Middle frontal gyrus (tissue), 1 donor: ENCODE measurements around the gene SLC5A1.

Experiments used
- DNase-seq: peaks from one replicate; pipeline ENCODE4 v3.0.0-alpha.2; 2015; ENCODE audit warnings: low spot score; ENCODE audit errors: extremely low spot score

SLC5A1 gene

GRCh38 chr22:32050678-32051515, 7.8 kb downstream of the SLC5A1 start:
- DNase-seq = no peak

GRCh38 chr22:32052244-32052643, 9.2 kb downstream of the SLC5A1 start:
- DNase-seq = no peak

- no peak for DNase-seq
Observed at GRCh38 chr22:32052936-32053791, 10.1 kb downstream of the SLC5A1 start.

GRCh38 chr22:32055069-32055468, 12.0 kb downstream of the SLC5A1 start:
- DNase-seq = no peak

GRCh38 chr22:32058656-32059260, 15.7 kb downstream of the SLC5A1 start:
- DNase-seq = no peak

- DNase-seq = no peak
Observed at GRCh38 chr22:32059426-32059825, 16.4 kb downstream of the SLC5A1 start.

GRCh38 chr22:32063701-32064100, 20.6 kb downstream of the SLC5A1 start:
- DNase-seq = no peak

GRCh38 chr22:32066820-32067219, 23.8 kb downstream of the SLC5A1 start:
- no peak for DNase-seq

- no peak for DNase-seq
Observed at GRCh38 chr22:32067613-32068012, 24.6 kb downstream of the SLC5A1 start.

- DNase-seq = no peak
Observed at GRCh38 chr22:32069579-32070372, 26.7 kb downstream of the SLC5A1 start.

GRCh38 chr22:32073262-32073661, 30.2 kb downstream of the SLC5A1 start:
- DNase-seq = no peak

GRCh38 chr22:32073823-32074380, 30.8 kb downstream of the SLC5A1 start:
- DNase-seq = no peak

- no peak for DNase-seq
Observed at GRCh38 chr22:32075997-32076760, 33.1 kb downstream of the SLC5A1 start.

- no peak for DNase-seq
Observed at GRCh38 chr22:32076761-32077084, 33.7 kb downstream of the SLC5A1 start.

- no peak for DNase-seq
Observed at GRCh38 chr22:32077151-32077550, 34.1 kb downstream of the SLC5A1 start.

GRCh38 chr22:32079130-32080089, 36.3 kb downstream of the SLC5A1 start:
- no peak for DNase-seq

GRCh38 chr22:32080904-32081303, 37.8 kb downstream of the SLC5A1 start:
- DNase-seq = no peak

GRCh38 chr22:32082331-32082730, 39.3 kb downstream of the SLC5A1 start:
- no peak for DNase-seq

- DNase-seq = no peak
Observed at GRCh38 chr22:32083000-32083399, 39.9 kb downstream of the SLC5A1 start.
